HCT116 (cell line): Measurements from ENCODE around the gene DACT3. TPM values are rescaled to one million over a fixed set of nuclear protein-coding genes. Genes with fewer than 3 reads are reported as not detected.

Experiments
- ATAC-seq: fragments of 200-7000 bp; cut with Tn5 transposase; 2 replicates; pipeline ENCODE4 v1.9.1; 2020; ENCODE audit warnings: mild to moderate bottlenecking, moderate library complexity
- BruUV-seq: library from RNA; stranded (reverse); fragments of 400-500 nt; replicated peaks from 2 replicates; lab custom pipeline; 2021; lab: Mats Ljungman, UMichigan
- CTCF ChIA-PET: fragments of 300-600 bp; sonication (Branson Sonifier 250); formaldehyde crosslinking; loops from one replicate; lab custom pipeline; 2021; ENCODE audit warnings: antibody characterized with exemption; lab: Charles Lee
- POLR2A ChIA-PET: fragments of 300-600, 350-600 bp; sonication (Branson Sonifier 250); formaldehyde crosslinking; loops from one replicate; lab custom pipeline; 2021; ENCODE audit warnings: antibody characterized with exemption; lab: Charles Lee
- RAD21 ChIA-PET, 2 experiments: fragments of 300-600 bp; sonication (Branson Sonifier 250); formaldehyde crosslinking; loops; one replicate each; lab custom pipeline; 2023; ENCODE audit warnings: low total read pairs in 2 of 2; ENCODE audit not compliant: uncharacterized antibody in 2 of 2, unreplicated experiment in 2 of 2, low non-redundant PET in 1 of 2; lab: Charles Lee
- DNase-seq: peaks from one replicate; pipeline ENCODE4 v3.0.0-alpha.2; 2010; ENCODE audit warnings: low read depth, low spot score
- H2AFZ ChIP-seq: fragments of 200-600 bp; shearing (Covaris generic), sonication (generic); 2 replicates; pipeline ENCODE4 v1.6.1; 2017; ENCODE audit warnings: low read depth, mixed run types, mixed read lengths, antibody characterized with exemption, low read length; ENCODE audit not compliant: poor library complexity, severe bottlenecking
- H3K27ac ChIP-seq: 2 replicates; pipeline ENCODE4 v1.5.1; 2012; ENCODE audit warnings: low read depth, low read length
- H3K27me3 ChIP-seq: fragments of 200-600 bp; sonication (generic); 2 replicates; pipeline ENCODE4 v1.6.1; 2016; ENCODE audit warnings: mixed run types, low read length, mixed read lengths; ENCODE audit not compliant: insufficient read depth
- H3K36me3 ChIP-seq, 2 experiments: fragments of 200-500 bp in 1 of 2; fragments of 200-600 bp in 1 of 2; sonication (Bioruptor generic) in 1 of 2; sonication (generic) in 1 of 2; 2 replicates each; pipeline versions ENCODE4 v1.5.1 to v1.6.1; 2014 to 2016; ENCODE audit warnings: low read length in 2 of 2, inconsistent platforms in 1 of 2, mixed read lengths in 1 of 2, mixed run types in 1 of 2; ENCODE audit not compliant: insufficient read depth in 2 of 2, control insufficient read depth in 1 of 2
- H3K4me1 ChIP-seq, 2 experiments: fragments of 200-600 bp in 1 of 2; sonication (generic) in 1 of 2; 2 replicates each; pipeline versions ENCODE4 v1.5.1 to v1.6.1; 2012 to 2017; ENCODE audit warnings: low read length in 2 of 2, inconsistent platforms in 1 of 2, mild to moderate bottlenecking in 1 of 2, mixed read lengths in 1 of 2, mixed run types in 1 of 2, moderate library complexity in 1 of 2; ENCODE audit not compliant: insufficient read depth in 2 of 2, control insufficient read depth in 1 of 2
- H3K4me2 ChIP-seq: fragments of 200-600 bp; sonication (generic); 2 replicates; pipeline ENCODE4 v1.6.1; 2017; ENCODE audit warnings: mixed run types, low read length, mixed read lengths
- H3K4me3 ChIP-seq, 2 experiments: fragments of 200-600 bp in 1 of 2; sonication (generic) in 1 of 2; replicated peaks in 1 of 2; 2 replicates each; pipeline ENCODE4 v1.5.1; 2011 to 2016; ENCODE audit warnings: low read length in 2 of 2, control low read depth in 1 of 2, low read depth in 1 of 2, mild to moderate bottlenecking in 1 of 2, mixed read lengths in 1 of 2, mixed run types in 1 of 2
- H3K79me2 ChIP-seq: fragments of 200-600 bp; sonication (generic); 2 replicates; pipeline ENCODE4 v1.6.1; 2017; ENCODE audit warnings: mild to moderate bottlenecking, mixed run types, low read length, moderate library complexity, mixed read lengths; ENCODE audit not compliant: insufficient read depth
- H3K9ac ChIP-seq: fragments of 200-600 bp; sonication (generic); 2 replicates; pipeline ENCODE4 v1.6.1; 2016; ENCODE audit warnings: low read length, mixed read lengths
- H3K9me2 ChIP-seq: fragments of 200-600 bp; sonication (generic), shearing (Covaris generic); 2 replicates; pipeline ENCODE4 v1.6.1; 2017; ENCODE audit warnings: mixed run types, mild to moderate bottlenecking, moderate library complexity; ENCODE audit not compliant: insufficient read depth
- H3K9me3 ChIP-seq, 2 experiments: fragments of 200-500 bp in 1 of 2; fragments of 200-600 bp in 1 of 2; sonication (Bioruptor generic) in 1 of 2; sonication (generic) in 1 of 2; 2 replicates each; pipeline ENCODE4 v1.6.1; 2014 to 2017; ENCODE audit warnings: low read length in 2 of 2, mixed read lengths in 2 of 2, inconsistent platforms in 1 of 2, low read depth in 1 of 2, mild to moderate bottlenecking in 1 of 2, mixed run types in 1 of 2, moderate library complexity in 1 of 2; ENCODE audit not compliant: control insufficient read depth in 1 of 2, insufficient read depth in 1 of 2
- H4K20me1 ChIP-seq: fragments of 200-600 bp; sonication (generic), shearing (Covaris generic); 2 replicates; pipeline ENCODE4 v1.6.1; 2017; ENCODE audit warnings: mixed run types, mild to moderate bottlenecking, moderate library complexity; ENCODE audit not compliant: insufficient read depth
- CBX3 ChIP-seq: IDR thresholded peaks from 2 replicates; pipeline ENCODE4 v1.6.1; 2012; ENCODE audit warnings: low read depth
- SP1 ChIP-seq: IDR thresholded peaks from 2 replicates; pipeline ENCODE4 v1.6.1; 2012; ENCODE audit warnings: low read depth
- TCF7L2 ChIP-seq: IDR thresholded peaks from 2 replicates; pipeline ENCODE4 v1.7.0; 2011; ENCODE audit warnings: borderline replicate concordance, inconsistent platforms; ENCODE audit not compliant: insufficient read depth, insufficient read length; ENCODE audit errors: extremely low read depth
- intact Hi-C: fragments of 100-400 bp; cut with micrococcal nuclease; formaldehyde crosslinking; loops from 2 replicates; pipeline ENCODE4 v1.10.0; 2022
- total RNA-seq: library from RNA; stranded (reverse); gene quantifications from one replicate; pipeline ENCODE4 v1.2.1, GENCODE V29; 2021; ENCODE audit not compliant: unreplicated experiment

DACT3 gene
- total RNA-seq, 1 experiment from 2014 or later: 2.0 TPM

DNA sequence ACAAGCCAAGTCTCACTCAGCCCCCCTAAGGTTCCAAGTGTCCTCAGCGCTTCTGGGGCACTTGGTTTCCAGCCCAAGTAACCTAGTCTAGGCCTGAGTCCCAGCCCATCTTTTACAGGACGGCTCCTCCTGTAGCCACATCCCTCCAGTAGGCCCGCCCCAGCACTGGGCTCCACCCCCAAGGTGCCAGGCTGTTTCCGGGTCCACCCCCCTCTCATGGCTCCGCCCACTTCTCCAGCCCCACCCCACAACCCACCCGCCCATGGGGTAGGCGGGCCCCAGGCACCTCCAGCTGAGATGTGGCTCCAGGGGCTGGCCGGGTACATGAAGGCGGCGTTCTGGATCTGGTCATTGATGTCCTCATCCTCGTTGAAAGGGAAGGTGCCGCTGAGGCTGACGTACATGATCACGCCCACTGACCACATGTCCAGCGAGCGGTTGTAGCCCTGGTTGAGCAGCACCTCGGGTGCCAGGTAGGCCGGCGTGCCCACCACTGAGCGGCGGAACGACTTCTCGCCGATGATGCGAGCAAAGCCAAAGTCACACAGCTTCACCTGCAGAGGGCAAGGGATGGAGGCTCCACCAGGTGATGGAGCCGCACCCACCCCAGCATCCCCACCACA is 17.2 kb upstream of the DACT3 start:
- BruUV-seq: no TSS peak
- peak; percentile 36 for DNase-seq

GRCh38 chr19:46674416-46675178 is 13.6 kb upstream of the DACT3 start:
- Histone ChIP-seq H3K9me3 (no peaks in the 10 kb centered on the region), H3K27me3 (no peaks in the 10 kb centered on the region), H2AFZ (no peak overlapping the region), H3K4me1 (no peaks in the 10 kb centered on the region), H3K9me2 (no peaks in the 10 kb centered on the region), H3K27ac (no peak overlapping the region), H3K4me3 (no peak overlapping the region), H3K36me3 (peaks cover 8 to 19% of the 10 kb centered on the region in 2 experiments; a peak in 3 of 4 replicates), H3K4me2 (no peak overlapping the region), H4K20me1 (no peaks in the 10 kb centered on the region), H3K9ac (no peak overlapping the region), H3K79me2 (no peaks in the 10 kb centered on the region; the same call in 1 of the 2 replicates)
- BruUV-seq: TSS peak; percentile 67
- TF ChIP-seq SP1: peak; percentile 88
- no peak for TF ChIP-seq TCF7L2
- intact Hi-C loops: no loop called here
- RAD21 ChIA-PET: no interaction called here
- peak; percentile 53 for DNase-seq
- peak; percentile 89 for ATAC-seq
- CTCF ChIA-PET: interaction anchor here (1.0 kb wide), 1 partner anchor 12 kb away, joined by 4 read pairs; no protein-coding TSS in a partner anchor
- POLR2A ChIA-PET: interaction anchor here (0.6 kb wide), 1 partner anchor 10 kb away, joined by 3 read pairs; no protein-coding TSS in a partner anchor

More for the DNA sequence above, 17.2 kb upstream of the DACT3 start:
- H2AFZ ChIP-seq: no peak overlapping the region
- no peaks in the 10 kb centered on the region for H3K9me3 ChIP-seq
- H3K36me3 ChIP-seq: peaks cover 20 to 22% of the 10 kb centered on the region in 2 experiments; a peak in 3 of 4 replicates
- no peaks in the 10 kb centered on the region for H3K27me3 ChIP-seq
- no peaks in the 10 kb centered on the region for H3K4me1 ChIP-seq
- intact Hi-C loops: no loop called here
- CTCF ChIA-PET: no interaction called here
- RAD21 ChIA-PET: no interaction called here
- peak; percentile 27 for TF ChIP-seq TCF7L2
- no peak for TF ChIP-seq CBX3
- no peak overlapping the region for H3K9ac ChIP-seq
- no peaks in the 10 kb centered on the region for H4K20me1 ChIP-seq
- POLR2A ChIA-PET: no interaction called here
- no peaks in the 10 kb centered on the region for H3K9me2 ChIP-seq
- no peak overlapping the region for H3K4me2 ChIP-seq
- H3K27ac ChIP-seq: no peak overlapping the region
- H3K4me3 ChIP-seq: no peak overlapping the region
- ATAC-seq: peak; percentile 91
- no peaks in the 10 kb centered on the region; the same call in 1 of the 2 replicates for H3K79me2 ChIP-seq
